ENCODE results near the gene KCNK4. TPM values are rescaled to one million over a fixed set of nuclear protein-coding genes. Genes with fewer than 3 reads are reported as not detected.
A peak's percentile ranks its signal among the peaks of the same experiment; 100 is the strongest.

Gene KCNK4
- polyA plus RNA-seq, 3 donors, result 0.13 TPM; not detected in 2

DNA sequence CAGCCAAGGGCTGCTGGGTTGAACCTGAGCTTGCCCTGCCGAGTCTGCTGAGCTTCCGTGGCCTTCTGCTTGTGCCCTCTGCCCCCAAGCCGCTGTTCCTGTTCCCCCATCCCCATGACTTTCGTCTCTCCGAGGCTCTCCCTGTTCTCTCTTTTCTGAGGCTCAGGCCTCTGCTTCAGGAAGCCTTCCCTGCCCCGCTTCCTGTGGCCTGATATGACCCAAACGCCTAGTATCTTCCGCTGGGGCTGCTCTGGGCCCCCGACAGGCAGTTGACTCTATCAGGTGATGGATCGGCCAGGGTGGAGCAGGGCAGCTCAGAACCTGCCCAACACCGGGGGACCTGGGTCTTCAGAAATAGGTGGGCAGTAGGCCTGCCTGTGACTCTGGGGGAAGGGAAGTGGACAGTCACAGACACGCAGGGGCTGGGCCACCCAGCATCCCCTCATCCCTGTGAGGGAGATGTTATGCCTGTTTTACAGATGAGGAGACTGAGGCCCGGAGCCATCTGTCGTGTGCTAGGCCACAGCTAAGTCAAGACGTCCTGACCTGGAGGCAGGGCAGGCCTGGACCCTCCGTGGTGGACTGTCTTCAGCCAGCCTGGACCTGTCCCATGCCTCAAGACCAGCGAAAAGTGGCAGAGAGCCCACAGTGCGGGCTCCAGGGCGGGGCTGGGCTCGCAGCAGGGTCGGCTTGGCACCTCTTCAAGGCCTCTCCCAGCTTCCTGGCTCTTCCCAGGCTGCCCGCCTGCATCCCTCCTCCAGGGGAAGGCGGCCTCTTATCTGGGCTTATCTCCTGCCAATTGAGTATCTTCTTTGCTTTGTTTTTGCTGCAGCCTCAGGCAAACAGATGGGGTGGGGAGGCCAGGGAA is 22.8 kb upstream of the KCNK4 start:
- no peak for DNase-seq (ENCODE audit: low read depth in 3 of 3, low spot score in 2 of 3)

DNA sequence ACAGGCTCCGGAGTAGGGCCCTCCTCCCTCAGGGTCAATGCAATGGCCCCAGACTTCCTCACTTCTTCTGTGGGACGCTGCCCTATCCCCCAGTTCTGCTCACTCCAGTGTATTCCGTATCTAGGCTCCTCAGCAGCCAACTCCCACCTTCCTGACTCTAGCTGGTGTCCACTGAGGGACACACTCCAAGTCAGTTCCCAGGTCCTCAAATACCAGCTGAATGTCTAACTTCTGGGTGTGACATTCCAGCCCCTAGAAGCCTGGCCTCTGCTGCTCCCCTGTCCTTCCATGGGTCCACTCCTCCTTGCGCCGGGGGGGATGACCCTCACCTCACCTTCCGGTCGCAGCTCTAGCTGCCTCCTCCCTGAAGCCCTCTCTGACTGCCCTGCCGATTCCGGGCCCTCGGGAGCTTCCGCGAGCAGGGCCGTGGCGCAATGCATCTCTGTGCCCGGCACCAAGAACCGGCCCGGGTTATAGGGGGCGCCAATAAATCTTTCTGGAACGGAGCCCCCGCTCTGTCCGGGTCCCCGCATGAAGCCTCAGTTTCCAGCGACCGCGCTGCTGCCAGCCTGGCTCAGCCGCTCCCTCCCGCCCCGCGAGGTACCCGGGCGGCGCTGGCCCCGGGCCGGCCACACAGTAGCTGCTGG is 22.1 kb upstream of the KCNK4 start:
- no peak for DNase-seq (ENCODE audit: low read depth in 3 of 3, low spot score in 2 of 3)

DNA sequence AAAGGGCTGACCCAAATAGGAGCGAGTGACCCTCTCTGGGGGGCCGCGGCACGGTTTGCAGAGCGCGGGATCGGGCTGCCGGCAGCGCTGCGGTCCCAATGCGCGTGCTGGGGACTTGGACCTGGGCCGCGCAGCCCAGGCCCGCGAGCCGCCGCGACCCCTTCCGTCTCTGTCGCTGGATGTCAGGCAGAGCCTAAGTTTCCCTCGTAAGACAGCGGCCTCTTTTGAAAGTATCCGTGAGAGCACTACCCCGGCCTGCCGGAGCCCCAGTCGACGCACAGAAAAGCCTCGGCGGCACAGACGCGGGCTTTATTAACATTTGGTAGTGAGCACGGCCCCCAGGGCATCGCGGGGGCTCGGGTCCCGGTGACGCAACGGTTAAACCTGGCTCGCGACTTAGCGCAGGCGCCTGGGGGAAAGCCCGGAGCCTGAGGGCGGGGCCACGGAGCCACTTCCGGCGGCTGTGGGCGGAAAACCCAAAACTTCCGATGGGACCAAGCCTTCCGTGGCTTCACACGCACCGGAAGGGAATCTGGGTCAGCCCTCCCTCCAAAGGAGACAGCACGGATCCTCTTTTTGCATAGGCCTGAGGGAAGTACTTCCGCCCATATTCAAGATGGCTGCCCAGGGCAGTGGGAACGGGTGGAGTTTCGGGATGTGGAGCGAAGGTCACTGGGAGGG is 21.4 kb upstream of the KCNK4 start:
- DNase-seq (ENCODE audit: low read depth in 3 of 3, low spot score in 2 of 3), result peak; percentile 98

DNA sequence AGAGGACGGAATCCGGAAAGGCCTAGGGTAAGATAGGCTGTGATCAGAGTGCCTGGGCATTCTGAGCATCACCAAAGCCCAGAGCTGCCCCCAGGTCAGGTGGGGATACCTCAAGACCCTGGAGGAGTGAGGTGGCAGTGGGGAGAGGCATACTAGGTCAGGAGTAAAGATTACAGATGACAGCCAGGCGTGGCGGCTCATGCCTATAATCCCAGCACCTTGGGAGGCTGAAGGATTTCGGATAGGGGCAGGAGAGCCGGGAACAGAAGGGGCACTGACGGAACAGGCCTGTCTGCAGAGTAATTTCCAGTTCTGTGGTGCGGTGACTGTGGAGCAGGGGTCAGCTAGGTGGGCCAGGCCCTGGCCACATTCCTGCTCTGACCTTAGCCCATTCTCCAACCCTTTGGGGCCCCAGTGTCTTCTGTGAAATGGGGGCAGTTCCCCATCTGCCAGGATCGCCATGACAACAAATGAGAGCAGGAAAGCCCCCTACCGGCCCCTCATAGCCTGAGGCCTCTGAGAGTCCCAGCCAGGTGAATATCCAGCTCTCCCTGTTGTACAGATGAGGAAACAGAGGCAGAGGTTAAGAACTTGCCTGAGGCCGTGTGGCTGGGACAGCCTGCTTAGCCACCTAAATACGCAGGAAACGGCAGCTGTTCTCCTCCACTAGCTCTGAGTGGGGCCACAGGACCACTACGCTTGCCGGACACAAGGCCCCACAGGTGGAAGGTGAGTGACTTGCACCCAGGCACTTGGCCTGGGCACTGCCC is 15.9 kb upstream of the KCNK4 start:
- no peak for DNase-seq (ENCODE audit: low read depth in 3 of 3, low spot score in 2 of 3)

DNA sequence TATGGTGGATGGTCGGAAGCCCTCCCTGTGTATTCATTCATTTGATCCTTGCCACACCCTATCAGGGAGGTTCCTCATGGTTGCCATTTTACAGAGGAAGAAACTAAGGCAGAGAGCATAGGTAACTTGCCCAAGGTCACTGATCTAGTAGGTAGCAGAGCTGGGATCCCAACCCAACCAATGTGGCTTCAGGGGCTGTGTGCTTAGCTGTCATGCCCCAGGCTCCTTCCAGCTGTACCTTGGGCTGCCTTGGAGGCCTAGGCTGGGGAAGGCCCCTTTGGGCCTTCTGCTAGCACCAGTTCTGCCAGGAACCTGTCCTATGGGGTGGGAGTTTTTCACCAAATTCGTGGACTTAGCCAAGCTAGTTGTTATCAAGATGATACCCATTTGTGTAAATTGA is 15.3 kb upstream of the KCNK4 start:
- no peak for DNase-seq (ENCODE audit: low read depth in 3 of 3, low spot score in 2 of 3)

DNA sequence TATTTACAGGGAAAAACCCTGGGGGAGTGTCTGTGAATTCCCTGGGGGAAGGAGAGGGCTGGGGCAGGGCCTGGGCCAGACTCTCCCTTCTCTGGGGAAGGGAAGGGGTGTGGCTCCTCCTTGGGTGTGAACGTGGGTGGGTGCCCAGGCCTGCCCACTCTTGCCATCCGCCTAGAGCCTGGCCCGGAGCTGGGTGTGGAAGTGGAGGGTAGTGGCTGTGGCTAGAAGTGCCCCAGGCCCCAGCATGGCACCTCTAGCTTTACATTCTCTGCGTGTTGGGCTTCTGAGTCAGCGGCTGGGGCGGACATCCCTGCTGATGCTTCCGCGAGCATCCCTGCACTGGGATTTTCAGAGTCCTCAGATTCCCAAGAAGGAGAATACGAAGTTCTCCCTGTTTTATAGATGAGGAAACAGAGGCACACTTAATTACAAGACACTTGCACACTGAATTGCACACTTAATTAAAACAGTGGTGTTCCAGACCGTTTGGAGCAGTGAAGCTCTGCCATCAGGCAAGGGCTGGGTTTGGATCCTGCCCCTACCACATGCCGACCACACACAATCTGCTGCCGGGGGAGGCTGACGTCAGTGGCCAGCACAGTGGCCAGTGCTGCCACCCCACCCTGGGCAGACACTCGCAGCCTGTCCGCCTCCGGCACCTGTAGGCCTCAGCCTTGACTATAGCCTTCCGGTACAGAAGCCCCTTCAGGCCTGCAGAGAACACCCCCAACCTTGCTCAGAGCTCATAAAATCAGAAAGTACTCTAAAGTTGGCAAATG is 14.3 kb upstream of the KCNK4 start:
- DNase-seq (ENCODE audit: low read depth in 3 of 3, low spot score in 2 of 3), result no peak

GRCh38 chr11:64278576-64279190 is 12.4 kb upstream of the KCNK4 start:
- no peak for DNase-seq (ENCODE audit: low read depth in 3 of 3, low spot score in 2 of 3)

DNA sequence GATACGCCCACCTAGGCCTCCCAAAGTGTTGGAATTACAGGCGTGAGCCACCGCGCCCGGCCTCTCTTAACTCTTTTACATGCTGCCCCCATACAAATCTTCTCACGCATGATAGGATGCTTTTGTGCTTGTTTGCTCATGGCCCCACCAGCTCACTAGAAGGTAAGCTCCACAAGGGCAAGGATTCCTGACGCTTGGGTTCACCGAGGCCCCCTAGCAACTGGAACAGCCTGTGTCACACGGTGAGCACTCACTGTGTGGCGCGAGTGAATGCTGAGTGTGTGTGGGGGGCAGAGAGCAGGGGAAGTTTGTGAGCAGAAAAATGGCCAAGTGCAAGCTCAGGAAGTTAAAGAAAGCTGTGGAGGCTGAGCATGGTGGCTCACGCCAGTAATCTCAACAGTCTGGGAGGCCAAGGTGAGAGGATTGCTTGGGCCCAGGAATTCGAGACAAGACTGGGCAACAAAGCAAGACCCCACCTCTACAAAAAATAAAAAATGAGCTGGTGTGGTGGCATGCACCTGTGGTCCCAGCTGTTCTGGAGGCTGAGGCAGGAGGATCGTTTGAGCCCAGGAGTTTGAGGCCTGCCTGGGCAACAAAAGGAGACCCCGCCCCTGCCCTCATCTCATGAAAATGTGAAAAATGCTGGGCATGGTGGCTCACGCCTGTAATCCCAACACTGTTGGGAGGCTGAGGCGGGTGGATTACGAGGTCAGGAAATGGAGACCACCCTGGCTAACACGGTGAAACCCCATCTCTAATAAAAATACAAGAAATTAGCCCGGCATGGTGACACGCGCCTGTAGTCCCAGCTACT is 8.9 kb upstream of the KCNK4 start:
- no peak for DNase-seq (ENCODE audit: low read depth in 3 of 3, low spot score in 2 of 3)

GRCh38 chr11:64283092-64283491 is 8.0 kb upstream of the KCNK4 start:
- no peak for DNase-seq (ENCODE audit: low read depth in 3 of 3, low spot score in 2 of 3)

DNA sequence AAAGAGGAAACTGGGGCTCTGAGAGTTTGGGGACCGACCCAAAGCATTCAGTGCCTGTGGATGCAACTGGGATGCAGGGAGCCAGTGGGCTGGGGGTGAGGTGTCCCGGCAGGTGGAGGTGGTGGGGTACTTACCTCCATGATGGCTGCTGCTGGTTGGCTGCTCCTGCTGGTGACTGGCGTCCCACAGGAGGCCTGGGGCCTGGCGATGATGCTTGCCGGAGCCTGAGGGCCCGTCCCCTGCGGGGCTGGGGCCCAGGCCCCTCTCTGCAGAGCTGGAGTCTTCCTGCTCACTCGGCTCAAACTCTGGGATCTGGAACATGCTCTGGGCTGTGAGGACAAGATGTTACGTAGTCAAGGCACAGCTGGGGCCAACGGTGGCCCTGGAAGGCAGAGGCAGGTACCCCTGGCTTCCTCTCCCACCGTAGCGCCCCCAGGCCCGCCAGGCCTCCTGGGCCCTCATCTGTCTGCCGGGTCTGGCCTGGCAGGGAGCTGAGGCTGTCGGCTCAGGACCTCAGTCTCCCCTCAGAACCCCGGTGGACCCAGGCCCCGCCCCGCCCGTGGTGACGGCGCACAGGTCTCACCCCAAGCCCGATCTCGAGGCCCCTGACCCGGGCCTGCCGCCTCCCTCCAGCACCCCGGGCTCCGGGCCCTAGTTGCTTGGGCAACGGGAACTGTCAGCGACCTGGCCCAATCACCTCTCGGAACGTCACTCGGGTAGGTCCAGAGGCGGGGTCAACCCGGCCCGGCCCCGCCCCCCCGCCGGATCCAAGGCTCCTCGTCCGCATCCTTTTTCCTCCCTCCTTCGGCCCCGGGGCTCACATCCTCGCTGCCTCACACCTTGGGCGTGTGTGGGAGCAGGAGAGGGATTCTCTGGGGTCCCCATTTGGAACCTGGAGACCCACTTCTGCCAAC is 6.8 kb upstream of the KCNK4 start, which contains the start of gene BAD:
Gene BAD, minus strand, starts transcription at position 618 of the 914 bp plus-strand sequence. Its CDS starts 297 bp downstream, at position 321.
- DNase-seq (ENCODE audit: low read depth in 3 of 3, low spot score in 2 of 3), result peak in 2 of 3 donors; percentile 80 to 87

DNA sequence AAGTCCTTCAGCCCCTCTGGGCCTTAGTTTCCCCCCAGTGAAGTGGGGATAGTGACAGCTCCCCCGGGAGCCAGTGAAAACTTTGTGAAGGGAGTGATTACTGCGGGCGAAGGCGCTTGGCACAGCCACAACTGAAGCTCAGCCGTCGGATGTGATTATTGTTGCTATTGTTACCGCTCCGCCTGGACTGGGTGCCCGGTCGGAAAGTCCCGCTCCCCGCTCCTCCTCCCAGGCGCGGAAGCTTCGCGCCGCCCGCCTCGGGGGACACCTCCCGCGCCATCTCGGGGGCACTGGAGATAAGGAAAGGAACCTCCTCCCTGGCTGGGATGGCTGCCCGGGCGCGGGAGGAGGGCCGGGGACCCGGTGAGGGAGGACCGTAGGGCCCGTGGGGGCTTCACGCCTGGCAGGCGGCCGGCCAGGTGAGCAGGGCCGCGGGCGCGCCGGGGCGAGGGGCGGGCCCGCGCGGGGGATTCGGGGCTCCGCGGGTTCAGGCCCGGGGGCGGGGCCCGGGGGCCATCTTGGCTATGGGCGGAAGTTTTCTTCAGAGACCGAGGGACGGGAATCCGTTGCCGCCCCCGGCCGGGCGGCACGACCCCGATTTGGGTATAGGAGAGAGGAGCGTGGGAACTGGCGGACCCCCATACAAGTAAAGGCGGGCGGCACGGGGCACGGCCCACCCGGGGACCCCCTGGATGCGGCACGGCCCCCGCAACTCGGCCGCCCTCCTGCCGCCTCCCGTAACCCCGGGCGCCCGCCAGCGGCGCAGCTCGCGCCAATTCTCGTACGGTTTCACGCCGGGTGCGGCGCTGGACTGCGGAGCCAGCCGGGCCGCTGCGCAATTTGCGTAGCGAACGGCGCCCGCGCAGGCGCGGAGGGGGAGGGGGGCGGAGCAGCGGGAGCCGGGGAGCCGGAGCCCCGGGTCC is 5.9 kb upstream of the KCNK4 start, which contains the start of gene GPR137:
Gene GPR137, plus strand, starts transcription at position 887 of the 923 bp plus-strand sequence. CDS start 677 bp downstream, outside the sequence.
- peak in 2 of 3 donors; percentile 71 to 76 for DNase-seq (ENCODE audit: low read depth in 3 of 3, low spot score in 2 of 3)

DNA sequence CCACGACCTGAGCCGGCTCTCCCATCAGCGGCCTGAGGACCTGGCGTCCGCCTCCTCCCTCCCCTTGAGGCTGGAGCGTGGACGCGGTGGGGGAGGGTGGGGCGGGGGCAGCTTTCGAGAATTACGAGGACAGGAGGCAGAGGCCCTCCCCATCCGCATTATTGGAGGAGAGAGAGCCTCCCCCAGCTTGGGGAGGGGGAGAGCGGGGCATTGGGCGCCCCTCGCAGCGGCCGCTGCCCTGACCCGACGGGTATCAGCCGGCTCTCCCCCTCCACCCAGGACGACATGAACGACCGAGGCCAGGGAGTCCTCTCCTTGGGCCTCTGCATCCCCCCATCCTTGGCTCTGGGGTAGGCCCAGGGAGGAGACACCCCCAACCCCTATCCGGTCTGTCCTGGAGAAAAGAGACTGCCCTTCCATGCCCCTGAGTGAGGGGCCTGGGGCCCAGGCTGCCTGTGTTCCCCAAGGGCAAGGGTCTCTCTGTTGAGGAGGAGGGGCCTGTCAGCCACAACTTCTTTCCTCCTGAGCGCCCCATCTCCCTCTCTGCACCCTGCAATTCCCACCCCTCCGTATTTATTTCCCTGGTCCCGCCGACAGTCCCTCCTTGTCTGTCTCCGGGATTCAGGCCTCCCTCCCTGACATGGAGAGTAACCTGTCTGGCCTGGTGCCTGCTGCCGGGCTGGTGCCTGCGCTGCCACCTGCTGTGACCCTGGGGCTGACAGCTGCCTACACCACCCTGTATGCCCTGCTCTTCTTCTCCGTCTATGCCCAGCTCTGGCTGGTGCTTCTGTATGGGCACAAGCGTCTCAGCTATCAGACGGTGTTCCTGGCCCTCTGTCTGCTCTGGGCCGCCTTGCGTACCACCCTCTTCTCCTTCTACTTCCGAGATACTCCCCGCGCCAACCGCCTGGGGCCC is 5.0 kb upstream of the KCNK4 start:
- DNase-seq (ENCODE audit: low read depth in 3 of 3, low spot score in 2 of 3), result no peak

DNA sequence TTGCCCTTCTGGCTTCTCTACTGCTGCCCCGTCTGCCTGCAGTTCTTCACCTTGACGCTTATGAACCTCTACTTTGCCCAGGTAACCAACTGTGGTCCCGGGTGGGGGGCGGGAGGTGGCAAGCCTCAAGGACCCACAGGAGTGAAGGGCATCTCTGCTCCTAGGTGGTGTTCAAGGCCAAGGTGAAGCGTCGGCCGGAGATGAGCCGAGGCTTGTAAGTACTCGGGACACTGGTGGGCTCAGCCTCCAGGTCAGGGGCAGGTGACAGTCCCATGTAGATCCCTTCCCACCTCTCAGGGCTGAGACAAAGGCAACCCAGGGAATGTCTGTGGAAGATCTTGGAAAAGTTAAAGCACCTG is 4.3 kb upstream of the KCNK4 start:
- DNase-seq (ENCODE audit: low read depth in 3 of 3, low spot score in 2 of 3), result no peak

DNA sequence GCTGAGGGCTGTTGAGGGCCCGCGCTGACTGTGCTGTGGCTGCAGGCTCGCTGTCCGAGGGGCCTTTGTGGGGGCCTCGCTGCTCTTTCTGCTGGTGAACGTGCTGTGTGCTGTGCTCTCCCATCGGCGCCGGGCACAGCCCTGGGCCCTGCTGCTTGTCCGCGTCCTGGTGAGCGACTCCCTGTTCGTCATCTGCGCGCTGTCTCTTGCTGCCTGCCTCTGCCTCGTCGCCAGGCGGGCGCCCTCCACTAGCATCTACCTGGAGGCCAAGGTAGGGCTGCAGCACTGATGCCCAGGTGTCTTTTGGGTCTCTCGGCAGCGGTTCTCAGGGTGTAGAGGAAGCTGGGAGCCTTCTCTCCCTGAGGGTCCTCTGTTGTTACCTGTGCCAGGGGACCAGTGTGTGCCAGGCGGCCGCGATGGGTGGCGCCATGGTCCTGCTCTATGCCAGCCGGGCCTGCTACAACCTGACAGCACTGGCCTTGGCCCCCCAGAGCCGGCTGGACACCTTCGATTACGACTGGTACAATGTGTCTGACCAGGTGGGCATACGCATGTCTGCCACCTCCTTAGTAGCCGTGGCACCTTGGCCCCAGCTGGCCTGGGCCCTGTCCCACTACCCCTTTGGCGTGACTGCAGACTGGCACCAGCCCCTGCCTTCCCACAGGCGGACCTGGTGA is 3.3 kb upstream of the KCNK4 start:
- DNase-seq (ENCODE audit: low read depth in 3 of 3, low spot score in 2 of 3), result no peak

DNA sequence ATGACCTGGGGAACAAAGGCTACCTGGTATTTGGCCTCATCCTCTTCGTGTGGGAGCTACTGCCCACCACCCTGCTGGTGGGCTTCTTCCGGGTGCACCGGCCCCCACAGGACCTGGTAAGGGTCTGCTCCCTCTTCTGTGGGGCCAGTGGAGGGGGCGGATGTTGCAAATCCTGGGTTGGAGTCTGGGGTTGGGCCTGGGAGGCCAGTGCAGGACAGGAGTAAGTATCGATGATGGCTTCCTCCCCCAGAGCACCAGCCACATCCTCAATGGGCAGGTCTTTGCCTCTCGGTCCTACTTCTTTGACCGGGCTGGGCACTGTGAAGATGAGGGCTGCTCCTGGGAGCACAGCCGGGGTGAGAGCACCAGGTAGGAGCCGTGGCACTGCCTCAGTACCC is 2.8 kb upstream of the KCNK4 start:
- no peak for DNase-seq (ENCODE audit: low read depth in 3 of 3, low spot score in 2 of 3)
